GM19240 (cell line): ENCODE measurements around the gene NELFA.
"Not testable (repeated sequence)": the region's sequence is repeated elsewhere in the genome, so short reads cannot be mapped to it uniquely, and the experiment has no call there.

Experiments
- DNase-seq: peaks from one replicate; pipeline ENCODE4 v3.0.0; 2011; ENCODE audit warnings: low spot score; ENCODE audit not compliant: insufficient read length

Gene NELFA

GRCh38 chr4:1993718-1994516 lies 14.9 kb downstream of the NELFA start:
- DNase-seq, result not testable (repeated sequence)

GRCh38 chr4:1993169-1993516 lies 15.6 kb downstream of the NELFA start:
- DNase-seq, result no peak

- DNase-seq, result no peak
Observed at GRCh38 chr4:1992468-1993168, 16.2 kb downstream of the NELFA start.

GRCh38 chr4:1991596-1992434 lies 17.0 kb downstream of the NELFA start:
- DNase-seq, result no peak

- DNase-seq, result no peak
Observed at GRCh38 chr4:1991087-1991486, 17.7 kb downstream of the NELFA start.

GRCh38 chr4:1990676-1991075 lies 18.1 kb downstream of the NELFA start:
- no peak for DNase-seq

- no peak for DNase-seq
Observed at GRCh38 chr4:1990348-1990645, 18.5 kb downstream of the NELFA start.

GRCh38 chr4:1989533-1990347 lies 19.0 kb downstream of the NELFA start:
- DNase-seq, result no peak

- DNase-seq, result no peak
Observed at GRCh38 chr4:1988327-1988724, 20.4 kb downstream of the NELFA start.

- no peak for DNase-seq
Observed at GRCh38 chr4:1987721-1988326, 20.9 kb downstream of the NELFA start.

GRCh38 chr4:1987296-1987695 lies 21.5 kb downstream of the NELFA start:
- no peak for DNase-seq

GRCh38 chr4:1986578-1987210 lies 22.1 kb downstream of the NELFA start:
- DNase-seq, result no peak

GRCh38 chr4:1985780-1986577 lies 22.8 kb downstream of the NELFA start:
- DNase-seq, result no peak

- DNase-seq, result no peak
Observed at GRCh38 chr4:1985294-1985693, 23.5 kb downstream of the NELFA start.

GRCh38 chr4:1984406-1985191 lies 24.2 kb downstream of the NELFA start:
- no peak for DNase-seq

- no peak for DNase-seq
Observed at GRCh38 chr4:1983846-1984405, 24.8 kb downstream of the NELFA start.

- DNase-seq, result no peak
Observed at GRCh38 chr4:1983053-1983845, 25.5 kb downstream of the NELFA start.
